EH (cell line): ENCODE results near the gene OR4D11.
"Not testable (repeated sequence)": the region's sequence is repeated elsewhere in the genome, so short reads cannot be mapped to it uniquely, and the experiment has no call there.

Source experiments
- DNase-seq: peaks from one replicate; pipeline ENCODE4 v3.0.0-alpha.2; 2015; ENCODE audit warnings: low read depth

OR4D11 gene

GRCh38 chr11:59503276-59503675 lies at the start of gene OR4D11:
TSS of gene OR4D11 (plus strand) at chr11:59503576. CDS start at chr11:59503576, 0 bp downstream.
- no peak for DNase-seq

GRCh38 chr11:59456661-59457060 lies 46.7 kb upstream of the OR4D11 start, which contains the start of gene OR4D6:
TSS of gene OR4D6 (plus strand) at chr11:59456961. CDS start at chr11:59456961, 0 bp downstream.
- DNase-seq: no peak

- no peak for DNase-seq
Observed at GRCh38 chr11:59459916-59460315, 43.5 kb upstream of the OR4D11 start.

- peak; percentile 4 for DNase-seq
Observed at GRCh38 chr11:59463190-59463641, 40.2 kb upstream of the OR4D11 start.

- no peak for DNase-seq
Observed at GRCh38 chr11:59473015-59473414, 30.4 kb upstream of the OR4D11 start, which contains the start of gene OR4D10. TSS of gene OR4D10 (plus strand) at chr11:59473315. CDS start at chr11:59477430, 4,115 bp downstream.

GRCh38 chr11:59475176-59475575 lies 28.2 kb upstream of the OR4D11 start:
- no peak for DNase-seq

- DNase-seq: no peak
Observed at GRCh38 chr11:59479906-59480305, 23.5 kb upstream of the OR4D11 start.

GRCh38 chr11:59480359-59480758 lies 23.0 kb upstream of the OR4D11 start:
- DNase-seq: no peak

- no peak for DNase-seq
Observed at GRCh38 chr11:59501931-59502330, 1.4 kb upstream of the OR4D11 start.

- no peak for DNase-seq
Observed at GRCh38 chr11:59510941-59511589, 7.7 kb downstream of the OR4D11 start, which contains the start of gene OR4D9. TSS of gene OR4D9 (plus strand) at chr11:59511539. CDS start at chr11:59514913, 3,374 bp downstream.

- DNase-seq: no peak
Observed at GRCh38 chr11:59511675-59512074, 8.3 kb downstream of the OR4D11 start.

GRCh38 chr11:59520139-59520538 lies 16.8 kb downstream of the OR4D11 start:
- DNase-seq: not testable (repeated sequence)

- DNase-seq: no peak
Observed at GRCh38 chr11:59520741-59521140, 17.4 kb downstream of the OR4D11 start.

- DNase-seq: no peak
Observed at GRCh38 chr11:59523541-59523940, 20.2 kb downstream of the OR4D11 start.

- no peak for DNase-seq
Observed at GRCh38 chr11:59528711-59529110, 25.3 kb downstream of the OR4D11 start.

- no peak for DNase-seq
Observed at GRCh38 chr11:59532620-59533019, 29.2 kb downstream of the OR4D11 start.

- DNase-seq: no peak
Observed at GRCh38 chr11:59534676-59535075, 31.3 kb downstream of the OR4D11 start.

- no peak for DNase-seq
Observed at GRCh38 chr11:59542142-59542810, 38.9 kb downstream of the OR4D11 start.

- DNase-seq: not testable (repeated sequence)
Observed at GRCh38 chr11:59543713-59544112, 40.3 kb downstream of the OR4D11 start.

GRCh38 chr11:59544869-59545178 lies 41.4 kb downstream of the OR4D11 start:
- DNase-seq: no peak

GRCh38 chr11:59545179-59546020 lies 42.0 kb downstream of the OR4D11 start:
- DNase-seq: peak; percentile 36

GRCh38 chr11:59547605-59548308 lies 44.4 kb downstream of the OR4D11 start:
- DNase-seq: peak; percentile 4
